ENCODE results near the gene ACTR1A. TPM values are rescaled to one million over a fixed set of nuclear protein-coding genes. Genes with fewer than 3 reads are reported as not detected.

Gene ACTR1A
- polyA plus RNA-seq, 1 donor = 81.0 TPM

GRCh38 chr10:102452672-102453340 is 49.7 kb downstream of the ACTR1A start:
- DNase-seq = no peak

DNA sequence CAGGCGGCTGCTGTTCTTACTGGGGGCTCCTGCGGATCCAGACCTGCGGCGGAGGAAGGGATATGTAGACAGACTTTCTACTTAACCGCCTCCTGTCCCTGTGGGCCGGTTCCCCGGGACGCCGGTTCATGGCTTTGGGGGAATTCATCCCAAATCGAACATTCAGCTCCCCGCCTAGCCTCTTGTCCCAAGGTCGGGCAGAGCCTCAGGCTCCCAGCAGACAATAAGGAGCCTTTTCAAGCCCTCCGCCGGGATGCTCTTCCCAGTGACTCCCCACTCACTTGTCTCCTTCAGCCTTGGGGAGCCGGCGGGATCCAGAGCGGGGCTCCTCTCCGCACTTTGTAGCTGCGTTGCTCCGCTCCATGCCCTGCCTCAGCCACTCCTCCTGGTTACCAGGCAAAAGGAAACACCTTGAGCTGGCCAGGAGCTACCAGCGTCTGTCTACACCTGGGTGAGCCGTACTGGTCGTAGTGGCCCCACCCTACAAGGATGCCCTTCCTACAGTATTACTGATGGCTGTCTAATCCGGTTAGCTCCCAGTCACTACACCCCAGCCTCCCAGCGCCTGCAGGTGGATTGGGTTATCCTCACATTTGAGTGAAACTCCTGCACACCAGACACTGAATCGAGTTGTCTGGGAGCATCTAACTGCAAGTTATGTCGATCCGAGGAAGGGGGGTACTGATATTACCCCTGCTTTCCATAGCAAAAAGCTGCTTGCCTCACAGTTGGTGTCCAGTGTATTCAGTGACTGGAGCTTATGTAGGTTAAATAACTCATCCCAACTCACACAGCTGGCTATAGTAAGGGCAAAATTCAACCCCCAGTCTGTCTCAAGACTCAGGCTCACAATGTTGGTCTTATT is 51.2 kb downstream of the ACTR1A start, which contains the start of gene C10orf95:
Gene C10orf95, minus strand, starts transcription at position 439 of the 865 bp plus-strand sequence. CDS start 450 bp downstream, outside the sequence.
- DNase-seq = no peak

DNA sequence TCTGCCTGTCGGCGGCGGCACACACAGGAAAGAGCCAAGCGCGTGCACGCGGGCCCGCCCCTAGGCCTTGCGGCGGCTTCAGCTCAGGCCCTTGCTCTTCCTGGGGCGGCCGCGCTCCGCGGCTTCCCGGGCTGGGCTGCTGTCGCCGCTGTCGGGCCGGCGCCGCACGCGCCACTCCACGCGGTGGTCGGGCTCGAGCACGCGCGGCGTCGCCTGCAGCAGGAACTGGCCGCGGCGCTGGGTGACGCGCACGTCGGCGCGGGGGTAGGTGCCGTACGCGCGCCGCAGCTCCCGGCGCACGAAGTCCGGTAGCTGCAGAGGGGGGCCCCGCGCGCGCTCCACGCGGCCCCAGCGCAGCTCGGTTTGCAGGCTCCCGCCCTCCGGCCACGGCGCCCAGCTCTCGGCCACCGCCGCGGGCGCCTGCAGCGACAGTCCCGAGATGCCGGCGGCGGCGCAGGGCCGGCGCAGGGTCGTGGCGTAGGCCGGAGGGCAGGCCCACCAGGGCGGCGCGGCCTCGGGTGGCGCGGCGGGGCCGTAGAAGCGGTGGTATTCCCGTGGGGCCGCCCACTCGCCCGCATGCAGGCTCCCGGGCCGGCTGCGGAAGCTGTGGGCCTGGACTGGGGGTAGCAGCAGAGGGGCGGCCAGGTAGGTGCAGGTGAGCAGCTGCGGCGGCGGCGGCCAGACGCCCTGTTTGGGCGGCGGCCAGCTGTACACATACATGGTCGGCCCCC is 52.0 kb downstream of the ACTR1A start:
- DNase-seq = peak; percentile 93

DNA sequence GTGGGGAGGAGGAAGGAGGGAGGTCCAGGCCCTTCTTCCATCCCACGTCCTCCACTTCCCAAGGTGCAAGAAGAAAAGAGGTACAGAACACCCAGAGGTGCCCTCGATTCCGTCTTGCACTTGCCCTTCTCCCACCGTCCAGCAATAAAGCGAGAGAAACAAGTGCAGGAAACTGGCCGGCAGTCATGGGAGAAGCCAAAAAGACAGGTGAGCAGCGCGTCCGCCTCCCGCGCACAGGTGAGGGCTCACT is 52.5 kb downstream of the ACTR1A start:
- DNase-seq = no peak

DNA sequence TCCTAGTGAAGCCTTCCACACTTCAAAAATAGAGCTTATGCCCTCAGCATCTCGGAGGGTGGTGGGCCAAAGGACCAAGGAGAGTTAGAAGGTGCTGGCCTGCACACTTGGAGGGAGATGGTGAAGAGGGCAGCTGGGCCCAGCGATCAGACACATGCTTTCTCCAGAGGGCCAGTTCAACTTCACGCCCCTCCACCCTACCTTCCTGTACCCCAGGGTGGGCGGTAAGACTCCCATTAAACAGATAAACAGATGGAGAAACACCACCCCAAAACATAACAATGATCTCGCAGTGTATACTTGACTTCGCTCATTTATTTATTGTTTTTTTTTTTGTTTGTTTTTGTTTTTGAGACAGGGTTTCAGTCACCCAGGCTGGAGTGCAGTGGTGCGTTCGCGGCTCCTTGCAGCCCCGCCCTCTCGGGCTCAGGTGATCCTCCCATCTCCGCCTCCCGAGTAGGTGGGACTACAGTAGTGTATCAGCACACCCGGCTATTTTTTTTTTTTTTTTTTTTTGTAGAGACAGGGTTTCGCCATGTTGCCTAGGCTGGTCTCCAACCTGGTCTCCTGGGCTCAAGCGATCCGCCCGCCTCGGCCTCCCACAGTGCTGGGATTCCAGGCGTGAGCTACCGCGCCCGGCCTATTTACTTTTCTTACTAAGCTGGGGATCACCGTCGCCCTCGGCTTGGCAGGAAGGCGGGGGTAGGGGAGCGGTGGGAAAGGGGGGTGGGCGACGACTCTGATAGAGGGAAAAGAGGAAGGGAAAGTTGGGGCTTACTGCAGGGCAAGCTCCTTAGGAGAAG is 53.0 kb downstream of the ACTR1A start:
- no peak for DNase-seq

GRCh38 chr10:102444851-102445250 is 57.7 kb downstream of the ACTR1A start:
- DNase-seq = no peak

GRCh38 chr10:102438374-102438773 is 64.1 kb downstream of the ACTR1A start:
- no peak for DNase-seq

DNA sequence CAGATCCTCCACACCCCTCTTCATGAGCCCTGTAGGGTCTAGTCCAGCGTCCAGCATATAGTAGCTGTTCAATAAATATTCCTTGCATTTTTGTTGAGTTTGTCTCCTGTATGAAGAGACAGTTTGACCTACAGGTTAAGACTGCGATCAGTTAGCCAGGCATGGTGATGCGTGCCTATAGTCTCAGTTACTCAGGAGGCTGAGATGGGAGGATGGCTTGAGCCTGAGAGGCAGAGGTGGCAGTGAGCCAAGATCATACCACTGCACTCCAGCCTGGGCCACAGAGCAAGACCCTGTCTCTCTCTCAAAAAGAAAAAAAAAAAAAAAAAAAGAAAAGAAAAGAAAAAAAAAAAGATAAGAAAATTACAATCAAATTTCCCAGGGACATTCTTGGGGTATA is 65.0 kb downstream of the ACTR1A start:
- no peak for DNase-seq

DNA sequence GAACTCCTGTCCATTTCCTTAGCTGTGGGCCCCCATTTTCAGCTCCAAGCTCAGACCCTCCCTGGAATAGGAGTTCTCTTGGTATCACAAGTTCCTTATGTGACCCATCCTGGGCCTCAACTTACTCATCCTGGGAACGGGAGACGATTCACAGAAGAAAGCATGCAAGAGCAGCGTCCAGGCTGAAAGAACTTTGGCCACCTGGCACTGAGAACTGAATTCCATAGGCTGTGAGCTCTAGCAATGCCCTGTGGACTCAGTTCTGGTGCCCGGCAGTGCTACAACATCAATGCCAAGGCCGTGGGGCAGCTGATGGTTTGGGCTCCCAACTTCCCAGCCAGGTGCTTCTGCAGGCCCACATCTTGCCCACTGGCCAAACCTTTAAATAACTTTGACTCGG is 66.2 kb downstream of the ACTR1A start:
- no peak for DNase-seq

DNA sequence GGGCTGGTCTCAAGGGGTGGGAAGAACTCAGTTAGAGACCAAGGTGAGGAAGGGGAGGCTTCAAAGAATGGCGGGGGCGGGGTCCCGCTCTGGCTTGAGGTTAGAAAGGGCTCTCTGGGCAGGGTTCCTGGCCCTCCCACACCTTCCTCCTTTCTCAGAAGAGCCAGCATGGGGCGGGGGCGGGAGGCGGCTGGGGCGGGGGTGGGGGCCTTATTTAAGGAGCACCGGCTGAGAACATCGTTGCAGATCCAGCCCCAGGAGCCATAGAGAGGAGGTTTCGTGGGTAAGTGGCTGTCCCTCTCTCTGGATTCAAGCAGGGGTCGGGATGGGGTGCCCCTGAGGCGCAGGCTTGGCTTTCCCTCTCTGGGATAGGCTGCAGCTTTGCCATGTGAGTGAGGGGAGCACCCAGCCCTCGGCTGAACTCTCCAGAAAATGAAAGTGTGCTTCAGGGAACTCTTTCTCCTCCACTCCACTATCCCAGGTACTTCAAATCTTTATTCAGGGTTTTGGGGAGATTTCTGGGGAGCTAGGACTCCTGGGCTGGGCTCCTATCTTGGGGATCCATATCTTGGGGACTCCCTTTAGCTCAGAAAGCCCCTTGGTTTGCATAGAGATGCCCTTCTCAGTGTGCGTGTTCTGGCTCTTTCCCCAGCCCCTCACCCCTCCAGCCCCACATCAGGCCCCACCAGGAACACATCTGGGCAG is 66.8 kb downstream of the ACTR1A start:
- DNase-seq = no peak

DNA sequence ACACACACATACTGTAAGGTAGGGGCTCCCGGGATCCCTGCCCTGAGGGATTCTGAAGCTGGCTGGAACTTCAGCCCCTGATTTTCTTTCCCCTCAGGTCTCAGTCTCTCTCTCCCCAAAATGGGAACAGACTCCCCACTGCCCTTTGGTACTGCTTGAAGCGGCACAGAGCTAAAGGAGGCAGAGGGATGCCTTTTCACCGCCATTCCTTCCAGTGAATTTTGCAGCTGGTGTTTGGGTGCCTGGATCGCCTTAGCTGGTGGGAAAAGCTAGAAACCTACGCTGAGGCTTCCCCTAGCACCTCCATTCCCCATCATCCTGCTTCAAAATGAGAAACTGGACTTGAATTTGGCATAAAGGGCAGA is 67.4 kb downstream of the ACTR1A start:
- no peak for DNase-seq

DNA sequence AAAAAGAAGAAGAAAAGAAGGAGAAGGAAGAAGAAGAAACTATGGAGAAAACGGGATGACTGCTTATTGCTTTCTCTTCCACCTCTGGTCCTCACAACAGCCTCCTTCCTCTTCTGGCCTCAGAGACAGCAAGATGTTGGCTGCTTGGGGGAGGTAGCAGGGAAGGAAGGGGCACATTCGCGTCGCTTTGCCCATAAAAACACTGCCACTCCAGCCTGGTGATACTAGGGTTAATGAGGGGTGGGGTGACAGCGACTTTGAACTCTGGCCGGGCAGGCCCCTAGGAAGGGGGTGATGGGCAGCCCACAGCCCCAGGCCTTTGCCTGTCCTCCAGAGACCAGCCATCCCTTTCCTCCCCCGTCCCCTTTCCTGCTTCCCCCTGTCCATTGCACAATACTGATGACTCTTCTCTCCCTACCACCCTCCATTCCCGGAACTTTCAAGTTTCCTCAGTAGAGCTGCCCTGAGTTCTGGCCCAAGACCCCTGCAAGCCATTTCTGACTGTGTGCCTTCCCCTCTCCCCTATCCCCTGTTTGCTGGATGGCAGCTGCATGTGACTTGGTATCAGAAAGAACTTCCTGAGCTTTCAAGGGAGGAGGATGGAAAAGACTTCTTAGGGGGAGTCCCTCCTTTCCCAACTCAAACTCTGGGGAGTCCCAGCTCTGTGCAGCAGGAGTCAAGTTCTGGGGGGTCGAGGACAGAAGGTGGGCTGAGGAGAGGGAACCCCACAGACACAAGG is 67.9 kb downstream of the ACTR1A start:
- DNase-seq = no peak

GRCh38 chr10:102433619-102434046 is 68.9 kb downstream of the ACTR1A start:
- no peak for DNase-seq

DNA sequence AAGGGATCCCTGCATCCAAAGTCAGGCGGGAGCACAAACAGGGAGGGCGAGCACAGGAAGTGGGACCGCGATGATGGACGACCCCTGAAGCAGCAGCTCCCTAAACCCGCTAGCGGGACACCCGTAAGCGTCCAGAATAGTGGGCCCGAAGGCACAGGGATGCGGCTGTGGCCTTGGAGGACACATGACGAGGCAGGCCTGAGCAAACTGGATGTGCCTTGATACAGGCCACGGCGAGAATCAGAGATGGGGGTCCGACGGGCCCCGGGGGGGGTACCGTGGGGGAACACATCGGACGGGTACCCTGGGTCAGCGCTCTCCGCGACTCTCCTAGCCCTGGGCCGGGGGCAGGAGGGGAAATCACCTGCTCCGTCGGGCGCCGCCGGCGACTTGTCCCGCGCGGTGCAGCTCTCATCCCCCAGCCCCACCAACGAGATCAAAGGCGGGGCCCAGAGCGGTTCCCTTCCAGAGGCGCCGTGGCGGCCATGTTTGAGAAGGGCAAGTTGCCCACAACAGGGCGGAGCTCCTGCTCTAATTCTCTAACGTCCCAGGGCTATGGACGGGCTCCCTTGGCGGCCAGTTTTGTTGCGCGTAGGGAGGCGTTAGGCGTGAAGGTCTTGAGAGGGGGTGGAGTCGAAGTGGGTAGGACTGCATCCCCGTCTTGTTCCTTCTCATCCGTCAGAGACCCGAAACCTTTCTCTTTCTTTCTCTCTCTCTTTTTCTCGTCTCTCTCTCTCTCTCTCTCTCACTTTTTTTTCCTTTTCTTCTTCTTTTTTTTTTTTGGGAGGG is 70.2 kb downstream of the ACTR1A start, which contains the start of gene CUEDC2:
Gene CUEDC2, minus strand, starts transcription at position 413 of the 789 bp plus-strand sequence. CDS start 7,386 bp downstream, outside the sequence.
- peak; percentile 98 for DNase-seq

GRCh38 chr10:102431452-102432124 is 70.9 kb downstream of the ACTR1A start:
- DNase-seq = no peak

DNA sequence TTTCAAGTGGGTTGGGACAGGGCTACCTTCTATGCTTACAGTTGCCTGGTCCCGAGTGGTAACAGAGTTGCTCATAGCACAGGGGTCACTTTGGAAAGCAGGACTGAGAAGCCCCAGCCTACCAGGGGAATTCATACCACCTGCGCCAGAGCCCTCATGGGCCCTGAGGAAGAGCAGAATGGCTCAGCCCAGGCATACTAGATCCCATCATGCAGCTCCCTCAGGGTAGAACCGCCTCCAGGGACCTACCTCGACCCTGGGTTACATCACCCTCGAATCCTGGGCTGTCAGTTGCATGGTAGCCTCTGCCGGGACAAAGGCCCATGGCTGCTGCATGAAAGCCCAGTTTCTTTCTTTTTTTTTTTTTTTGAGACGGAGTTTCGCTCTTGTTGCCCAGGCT is 73.0 kb downstream of the ACTR1A start:
- no peak for DNase-seq
